ENCODE results near the gene MSLN.

MSLN gene

GRCh38 chr16:764184-764750, 3.7 kb downstream of the MSLN start:
- Histone ChIP-seq H3K4me2 (ENCODE audit: low read length) (no peak overlapping the region), H2AFZ (ENCODE audit: low read length) (no peak overlapping the region), H3K9me2 (ENCODE audit: low read depth, low read length) (no peaks in the 10 kb centered on the region), H3K27ac (ENCODE audit: low read depth, low read length, poor library complexity, severe bottlenecking) (no peak overlapping the region), H3K9me3 (ENCODE audit: low read length) (no peaks in the 10 kb centered on the region), H3F3A (ENCODE audit: insufficient read depth, low read length) (no peaks in the 10 kb centered on the region), H3K27me3 (ENCODE audit: insufficient read depth, low read length) (no peaks in the 10 kb centered on the region), H3K4me3 (ENCODE audit: low read depth, low read length, poor library complexity, severe bottlenecking) (no peak overlapping the region), H3K4me1 (ENCODE audit: insufficient read depth, low read length, severe bottlenecking) (no peaks in the 10 kb centered on the region), H4K20me1 (ENCODE audit: insufficient read depth, low read length) (no peaks in the 10 kb centered on the region), H3K36me3 (ENCODE audit: insufficient read depth, low read length) (no peaks in the 10 kb centered on the region), H3K9ac (ENCODE audit: low read length) (no peak overlapping the region), H3K79me2 (ENCODE audit: insufficient read depth, low read length) (no peaks in the 10 kb centered on the region)
- TF ChIP-seq CTCF (IDR thresholded peaks at IDR 0.05; ENCODE audit: low read length) (no peak), EZH2 (IDR thresholded peaks at IDR 0.05; ENCODE audit: borderline replicate concordance, low read length) (no peak)

GRCh38 chr16:764848-765487, 4.4 kb downstream of the MSLN start:
- H3F3A ChIP-seq (ENCODE audit: insufficient read depth, low read length) = no peaks in the 10 kb centered on the region
- H3K9ac ChIP-seq (ENCODE audit: low read length) = no peak overlapping the region
- H3K4me3 ChIP-seq (ENCODE audit: low read depth, low read length, poor library complexity, severe bottlenecking) = no peak overlapping the region
- TF ChIP-seq CTCF (IDR thresholded peaks at IDR 0.05; ENCODE audit: low read length) (no peak), EZH2 (IDR thresholded peaks at IDR 0.05; ENCODE audit: borderline replicate concordance, low read length) (no peak)
- H4K20me1 ChIP-seq (ENCODE audit: insufficient read depth, low read length) = no peaks in the 10 kb centered on the region
- no peak overlapping the region for H2AFZ ChIP-seq (ENCODE audit: low read length)
- no peak overlapping the region for H3K4me2 ChIP-seq (ENCODE audit: low read length)
- no peaks in the 10 kb centered on the region for H3K79me2 ChIP-seq (ENCODE audit: insufficient read depth, low read length)
- H3K27ac ChIP-seq (ENCODE audit: low read depth, low read length, poor library complexity, severe bottlenecking) = no peak overlapping the region
- H3K9me2 ChIP-seq (ENCODE audit: low read depth, low read length) = no peaks in the 10 kb centered on the region
- no peaks in the 10 kb centered on the region for H3K4me1 ChIP-seq (ENCODE audit: insufficient read depth, low read length, severe bottlenecking)
- no peaks in the 10 kb centered on the region for H3K27me3 ChIP-seq (ENCODE audit: insufficient read depth, low read length)
- H3K9me3 ChIP-seq (ENCODE audit: low read length) = no peaks in the 10 kb centered on the region
- no peaks in the 10 kb centered on the region for H3K36me3 ChIP-seq (ENCODE audit: insufficient read depth, low read length)

GRCh38 chr16:765488-765865, 4.9 kb downstream of the MSLN start:
- no peak overlapping the region for H3K4me2 ChIP-seq (ENCODE audit: low read length)
- H3F3A ChIP-seq (ENCODE audit: insufficient read depth, low read length) = no peaks in the 10 kb centered on the region
- no peaks in the 10 kb centered on the region for H3K9me3 ChIP-seq (ENCODE audit: low read length)
- H4K20me1 ChIP-seq (ENCODE audit: insufficient read depth, low read length) = no peaks in the 10 kb centered on the region
- no peak overlapping the region for H3K9ac ChIP-seq (ENCODE audit: low read length)
- H3K9me2 ChIP-seq (ENCODE audit: low read depth, low read length) = no peaks in the 10 kb centered on the region
- no peak for TF ChIP-seq EZH2 (IDR thresholded peaks at IDR 0.05; ENCODE audit: borderline replicate concordance, low read length)
- TF ChIP-seq CTCF (IDR thresholded peaks at IDR 0.05; ENCODE audit: low read length) = no peak
- H3K4me1 ChIP-seq (ENCODE audit: insufficient read depth, low read length, severe bottlenecking) = no peaks in the 10 kb centered on the region
- H3K79me2 ChIP-seq (ENCODE audit: insufficient read depth, low read length) = no peaks in the 10 kb centered on the region
- no peak overlapping the region for H2AFZ ChIP-seq (ENCODE audit: low read length)
- H3K4me3 ChIP-seq (ENCODE audit: low read depth, low read length, poor library complexity, severe bottlenecking) = no peak overlapping the region
- no peaks in the 10 kb centered on the region for H3K36me3 ChIP-seq (ENCODE audit: insufficient read depth, low read length)
- no peak overlapping the region for H3K27ac ChIP-seq (ENCODE audit: low read depth, low read length, poor library complexity, severe bottlenecking)
- H3K27me3 ChIP-seq (ENCODE audit: insufficient read depth, low read length) = no peaks in the 10 kb centered on the region

Measured in OCI-LY1 (cell line).